HG03460 (cell line): ENCODE measurements around the gene RTTN.
A peak's percentile ranks its signal among the peaks of the same experiment; 100 is the strongest.

Source experiments
- ATAC-seq: cut with Tn5 transposase; IDR thresholded peaks from one replicate; pipeline ENCODE4 v1.9.1; 2021; ENCODE audit not compliant: unreplicated experiment

Gene RTTN

GRCh38 chr18:70216788-70217187 is 11.3 kb upstream of the RTTN start:
- no peak for ATAC-seq

- ATAC-seq: no peak
Measured at GRCh38 chr18:70207181-70207580, 1.7 kb upstream of the RTTN start.

DNA sequence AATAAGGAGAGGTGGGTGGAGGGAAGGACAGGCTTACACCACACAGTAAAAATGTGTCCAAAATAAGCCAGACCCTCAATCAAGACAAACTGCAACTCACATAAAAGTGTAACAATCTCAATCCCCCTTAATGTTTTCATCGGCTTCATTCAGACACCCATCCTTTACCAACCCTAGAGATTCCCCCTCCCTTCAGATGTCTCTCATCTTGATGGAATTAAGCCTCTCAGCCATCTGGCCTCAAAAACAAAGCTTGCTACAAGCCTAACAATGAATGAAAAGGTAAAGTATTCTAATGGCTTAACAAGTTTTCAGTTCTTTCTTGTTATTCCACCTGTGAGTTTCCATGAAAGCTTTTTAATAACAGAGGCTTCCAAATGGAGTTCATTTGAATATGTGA is 5.2 kb downstream of the RTTN start:
- no peak for ATAC-seq

DNA sequence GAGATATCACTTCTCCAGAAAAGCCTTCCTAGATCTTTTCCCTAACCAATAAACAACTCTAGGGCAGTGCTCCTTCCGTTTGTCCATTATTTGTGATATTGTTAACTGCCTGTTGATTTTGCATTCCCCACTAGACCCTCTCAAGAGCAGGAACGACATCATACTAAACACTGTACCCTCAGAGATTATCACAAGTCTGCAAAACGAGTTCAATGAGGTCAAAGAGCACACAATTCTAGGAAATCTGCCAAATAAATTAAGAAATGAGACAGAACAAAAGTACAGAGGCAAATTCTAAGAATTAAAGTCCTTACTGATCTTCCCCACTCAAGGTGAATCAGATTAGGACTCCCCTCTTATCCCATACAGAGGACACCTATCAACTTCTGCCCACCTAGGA is 7.6 kb downstream of the RTTN start:
- ATAC-seq: no peak

DNA sequence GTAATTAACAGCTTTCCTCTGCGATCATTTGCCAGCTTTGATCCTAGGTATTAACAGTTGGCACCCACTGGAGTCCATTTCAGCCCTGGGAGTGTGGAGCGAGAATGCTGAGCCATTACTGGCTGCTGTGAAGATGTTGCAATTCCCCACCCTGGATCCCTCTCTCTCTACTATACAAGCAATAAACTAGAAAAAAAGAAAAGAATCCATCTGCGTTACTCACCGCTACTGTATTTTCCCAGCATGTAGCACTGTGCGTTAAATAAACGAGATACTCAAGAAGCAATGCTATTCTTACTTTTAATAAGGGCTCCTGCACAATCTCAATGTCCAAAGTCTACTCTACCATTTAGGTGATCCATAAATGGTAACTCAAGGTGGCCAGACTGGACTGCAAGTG is 8.5 kb downstream of the RTTN start:
- no peak for ATAC-seq

GRCh38 chr18:70195852-70196434 is 9.5 kb downstream of the RTTN start:
- peak; percentile 20 for ATAC-seq

DNA sequence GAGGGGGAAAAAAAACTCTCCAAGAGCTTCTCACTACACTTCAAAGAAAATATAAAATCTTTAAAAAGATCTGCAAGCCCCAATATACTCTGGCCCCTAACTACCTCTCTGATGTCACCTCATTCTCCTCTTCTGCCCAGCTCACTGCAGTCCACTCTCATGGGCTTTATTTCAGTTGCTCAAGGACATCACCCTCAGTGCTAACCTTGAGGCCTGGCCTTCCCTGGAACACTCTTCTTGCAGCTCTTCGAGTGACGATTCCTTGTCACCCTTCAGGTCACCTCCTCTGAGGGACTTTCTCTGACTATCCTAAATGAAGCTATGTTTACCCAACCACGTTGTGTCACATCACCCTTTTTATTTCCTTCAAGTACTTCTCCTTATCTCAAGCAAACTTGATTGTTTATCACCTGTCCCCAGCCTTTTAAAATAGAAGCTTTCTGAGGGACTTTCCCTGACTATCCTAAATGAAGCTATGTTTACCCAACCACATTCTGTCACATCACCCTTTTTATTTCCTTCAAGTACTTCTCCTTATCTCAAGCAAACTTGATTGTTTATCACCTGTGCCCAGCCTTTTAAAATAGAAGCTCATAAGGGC is 10.4 kb downstream of the RTTN start:
- ATAC-seq: peak; percentile 42

DNA sequence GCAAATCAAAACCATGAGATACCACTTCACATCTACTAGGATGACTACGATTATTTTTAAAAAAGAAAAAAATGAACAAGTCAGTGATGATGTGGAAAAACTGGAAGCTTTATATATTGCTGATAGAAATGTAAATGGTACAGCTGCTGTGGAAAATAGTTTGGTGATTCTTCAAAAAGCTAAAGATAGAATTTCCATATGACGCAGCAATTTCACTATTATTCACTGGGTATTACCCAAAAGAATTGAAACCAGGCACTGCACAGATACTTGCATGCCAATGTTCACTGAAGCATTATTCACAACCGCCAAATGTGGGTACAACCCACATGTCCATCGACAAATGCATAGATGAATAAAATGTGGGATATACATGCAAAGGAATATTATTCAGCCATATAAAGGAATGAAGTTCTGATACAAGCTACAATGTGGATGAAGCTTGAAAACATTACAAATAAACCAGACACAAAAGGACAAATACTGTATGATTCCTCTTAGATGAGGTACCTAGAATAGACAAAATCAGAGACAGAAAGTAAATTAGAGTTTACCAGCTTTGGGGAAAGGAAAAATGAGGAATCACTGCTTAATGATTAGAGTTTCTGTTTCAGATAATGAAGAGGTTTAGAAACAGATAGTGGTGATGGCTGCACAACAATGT is 11.1 kb downstream of the RTTN start:
- peak; percentile 88 for ATAC-seq

GRCh38 chr18:70190529-70190928 is 15.0 kb downstream of the RTTN start:
- ATAC-seq: no peak

DNA sequence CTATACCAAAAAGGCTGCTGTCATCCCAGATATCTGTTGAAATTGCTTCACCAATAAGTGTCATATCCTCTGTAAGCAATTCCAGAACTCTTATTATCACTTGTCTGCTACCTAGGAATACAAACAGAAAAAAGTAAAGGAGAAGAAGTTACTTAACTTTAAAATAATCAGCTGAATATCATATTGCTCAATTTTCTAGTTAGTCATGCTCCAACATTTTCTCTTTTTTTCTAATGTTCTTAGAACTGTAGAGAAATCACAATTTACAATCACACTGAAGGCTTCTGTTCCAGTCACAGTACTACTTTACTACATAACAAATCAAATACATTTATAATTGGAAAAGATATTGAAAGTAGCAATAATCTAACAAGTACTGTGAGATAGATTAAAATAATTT is 17.4 kb downstream of the RTTN start:
- no peak for ATAC-seq

- no peak for ATAC-seq
Measured at GRCh38 chr18:70183441-70183840, 22.0 kb downstream of the RTTN start.

- ATAC-seq: no peak
Measured at GRCh38 chr18:70182548-70182947, 22.9 kb downstream of the RTTN start.

GRCh38 chr18:70181725-70182124 is 23.8 kb downstream of the RTTN start:
- no peak for ATAC-seq

DNA sequence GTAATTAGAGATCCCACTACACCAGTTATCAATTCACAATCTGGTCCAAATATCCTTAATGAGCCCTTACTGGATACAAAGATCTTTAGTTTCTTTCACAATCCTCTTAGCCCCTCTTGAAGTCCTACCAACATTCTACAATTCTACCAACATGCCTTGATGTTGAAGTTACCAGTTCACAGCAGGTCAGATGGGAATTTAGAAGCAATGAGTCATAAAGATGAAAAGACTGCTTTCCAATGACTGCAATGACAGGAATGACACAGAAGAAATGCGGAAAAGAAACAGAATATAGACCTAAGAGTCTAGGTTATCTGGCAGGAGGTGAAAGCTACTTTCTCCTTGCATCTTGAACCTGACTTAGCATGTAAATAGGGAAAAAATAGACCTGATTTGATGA is 24.5 kb downstream of the RTTN start:
- ATAC-seq: no peak

DNA sequence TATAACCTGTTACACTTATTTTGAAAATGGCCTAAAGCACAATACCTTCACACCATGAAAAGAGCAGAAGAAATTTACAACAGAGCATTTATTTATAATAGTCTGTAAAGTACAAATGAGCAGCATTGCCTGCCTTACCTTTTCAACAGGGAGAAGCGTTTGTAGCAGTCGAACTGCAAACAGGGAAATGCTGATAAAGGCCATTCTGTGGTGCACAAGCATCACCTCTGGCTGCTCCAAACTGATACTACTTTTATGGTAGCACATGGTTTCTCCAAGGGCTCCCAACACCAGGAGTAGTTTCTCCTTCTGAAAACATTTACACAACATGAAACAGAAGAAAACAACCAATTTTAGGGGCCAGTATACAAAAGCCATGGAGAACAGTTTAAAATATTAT is 28.9 kb downstream of the RTTN start:
- ATAC-seq: no peak

DNA sequence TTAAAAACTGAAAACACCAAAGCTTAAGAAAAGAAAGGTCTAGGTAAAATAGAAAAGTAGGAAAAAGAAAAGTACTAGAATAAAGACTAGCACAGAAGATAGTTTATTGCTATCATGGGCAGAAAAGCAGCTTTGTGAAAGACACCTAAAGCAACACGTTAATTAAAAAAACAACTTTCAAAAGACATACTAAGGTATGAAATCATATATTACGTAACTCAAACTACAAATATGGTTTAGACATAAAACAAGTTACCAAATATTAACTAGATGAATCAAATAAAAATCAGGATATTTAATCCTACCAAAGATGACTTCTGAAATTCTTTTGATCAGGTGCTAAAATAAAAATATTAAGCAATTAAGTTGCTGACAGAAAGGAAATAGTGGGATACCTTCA is 30.3 kb downstream of the RTTN start:
- ATAC-seq: no peak

GRCh38 chr18:70172225-70172624 is 33.3 kb downstream of the RTTN start:
- no peak for ATAC-seq

- no peak for ATAC-seq
Measured at GRCh38 chr18:70169747-70170146, 35.7 kb downstream of the RTTN start.

- no peak for ATAC-seq
Measured at GRCh38 chr18:70166668-70167067, 38.8 kb downstream of the RTTN start.

DNA sequence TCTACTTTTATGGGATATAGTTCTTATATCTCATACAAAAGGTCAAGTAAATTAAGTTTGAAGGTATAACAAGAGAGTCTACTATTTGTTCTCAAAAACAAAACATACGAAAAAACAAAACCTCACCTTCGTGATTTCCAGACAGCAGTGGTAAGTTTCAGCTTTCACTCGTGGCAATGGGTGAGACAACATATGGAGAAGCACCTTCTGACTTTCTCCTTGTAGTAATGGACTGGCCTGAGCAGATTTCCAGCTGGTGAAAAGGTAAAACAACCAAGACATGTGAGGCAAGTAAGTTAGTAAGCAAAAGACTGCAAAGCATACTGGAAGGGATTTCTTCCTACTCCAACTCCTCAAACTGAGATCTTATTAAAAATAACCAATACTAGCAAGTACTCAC is 39.6 kb downstream of the RTTN start:
- ATAC-seq: peak; percentile 59

- ATAC-seq: no peak
Measured at GRCh38 chr18:70160073-70160678, 45.3 kb downstream of the RTTN start.

GRCh38 chr18:70158992-70159717 is 46.3 kb downstream of the RTTN start:
- ATAC-seq: peak; percentile 70
